ENCODE results near the gene AGBL4.
"Not testable (repeated sequence)": the region's sequence is repeated elsewhere in the genome, so short reads cannot be mapped to it uniquely, and the experiment has no call there.

The AGBL4 gene

GRCh38 chr1:48532976-48533375 lies 1490.8 kb downstream of the AGBL4 start:
- DNase-seq (ENCODE audit: low read depth), result no peak

- no peak for DNase-seq (ENCODE audit: low read depth)
Measured at GRCh38 chr1:48530727-48531351, 1492.9 kb downstream of the AGBL4 start.

- no peak for DNase-seq (ENCODE audit: low read depth)
Measured at GRCh38 chr1:48527051-48527450, 1496.7 kb downstream of the AGBL4 start.

- no peak for DNase-seq (ENCODE audit: low read depth)
Measured at GRCh38 chr1:48526008-48526710, 1497.6 kb downstream of the AGBL4 start.

GRCh38 chr1:48524892-48525467 lies 1498.8 kb downstream of the AGBL4 start:
- no peak for DNase-seq (ENCODE audit: low read depth)

- DNase-seq (ENCODE audit: low read depth), result no peak
Measured at GRCh38 chr1:48523558-48523957, 1500.2 kb downstream of the AGBL4 start.

- DNase-seq (ENCODE audit: low read depth), result not testable (repeated sequence)
Measured at GRCh38 chr1:48519896-48520295, 1503.9 kb downstream of the AGBL4 start.

GRCh38 chr1:48506870-48507269 lies 1516.9 kb downstream of the AGBL4 start:
- no peak for DNase-seq (ENCODE audit: low read depth)

GRCh38 chr1:48500541-48501450 lies 1523.0 kb downstream of the AGBL4 start:
- no peak for DNase-seq (ENCODE audit: low read depth)

GRCh38 chr1:48499211-48499735 lies 1524.5 kb downstream of the AGBL4 start:
- DNase-seq (ENCODE audit: low read depth), result no peak

GRCh38 chr1:48498096-48498791 lies 1525.5 kb downstream of the AGBL4 start:
- peak; percentile 48 for DNase-seq (ENCODE audit: low read depth)

GRCh38 chr1:48495911-48496310 lies 1527.8 kb downstream of the AGBL4 start:
- no peak for DNase-seq (ENCODE audit: low read depth)

GRCh38 chr1:48495166-48495565 lies 1528.6 kb downstream of the AGBL4 start:
- DNase-seq (ENCODE audit: low read depth), result no peak

- no peak for DNase-seq (ENCODE audit: low read depth)
Measured at GRCh38 chr1:48493970-48494769, 1529.6 kb downstream of the AGBL4 start.

GRCh38 chr1:48493041-48493440 lies 1530.7 kb downstream of the AGBL4 start:
- no peak for DNase-seq (ENCODE audit: low read depth)

GRCh38 chr1:48492392-48492791 lies 1531.4 kb downstream of the AGBL4 start:
- no peak for DNase-seq (ENCODE audit: low read depth)

GRCh38 chr1:48488721-48489120 lies 1535.0 kb downstream of the AGBL4 start:
- no peak for DNase-seq (ENCODE audit: low read depth)
